Measurements from ENCODE around the gene IL26. TPM values are rescaled to one million over a fixed set of nuclear protein-coding genes. Genes with fewer than 3 reads are reported as not detected.

Gene IL26
- total RNA-seq, 3 donors from 2014 or later (not counting 1 experiment from before 2014, with no cell fraction given): not detected

DNA sequence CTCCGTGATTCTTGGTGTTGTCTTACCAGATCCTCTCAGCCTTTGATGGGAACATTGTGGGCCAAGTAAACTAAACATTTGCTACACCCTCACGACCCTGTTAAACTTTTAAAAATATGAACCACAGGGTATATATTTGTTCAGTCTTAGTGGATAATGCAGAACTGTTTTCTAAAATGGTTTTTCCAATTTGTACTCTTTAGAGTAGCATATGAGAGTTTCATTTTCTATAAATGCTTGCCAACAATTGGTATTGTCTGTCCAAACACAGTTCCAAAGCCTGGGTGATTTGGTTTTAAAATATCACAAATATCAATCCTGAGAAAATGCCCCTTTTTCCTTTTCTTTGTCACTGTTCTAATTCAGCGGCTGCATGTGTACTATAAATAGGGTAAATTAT lies 34.5 kb upstream of the IL26 start:
- DNase-seq (no peak), ATAC-seq (no peak)
- Histone ChIP-seq H3K36me3 (ENCODE audit: control insufficient read depth, insufficient read depth, low read length) (no peaks in the 10 kb centered on the region), H3K4me3 (ENCODE audit: low read length) (no peak overlapping the region), H3K27ac (ENCODE audit: low read length) (no peak overlapping the region), H3K4me1 (ENCODE audit: control insufficient read depth, insufficient read depth, low read length) (no peaks in the 10 kb centered on the region), H3K9me3 (ENCODE audit: control insufficient read depth, insufficient read depth, low read length) (no peaks in the 10 kb centered on the region), H3K27me3 (ENCODE audit: control insufficient read depth, insufficient read depth, low read length) (peaks cover 8% of the 10 kb centered on the region)
- no peaks in the 10 kb centered on the region for H3K9me3 Mint-ChIP-seq
- H3K27me3 Mint-ChIP-seq (ENCODE audit: low read depth in 2 of 2): peaks cover 21 to 53% of the 10 kb centered on the region in 2 donors
- intact Hi-C loops (cut with micrococcal nuclease): no loop called here
- WGBS (ENCODE audit: insufficient coverage): 83% methylated on average over 1 of the region's 3 CpGs
- H3K36me3 Mint-ChIP-seq: no peaks in the 10 kb centered on the region
- TF ChIP-seq, protein P1, sequence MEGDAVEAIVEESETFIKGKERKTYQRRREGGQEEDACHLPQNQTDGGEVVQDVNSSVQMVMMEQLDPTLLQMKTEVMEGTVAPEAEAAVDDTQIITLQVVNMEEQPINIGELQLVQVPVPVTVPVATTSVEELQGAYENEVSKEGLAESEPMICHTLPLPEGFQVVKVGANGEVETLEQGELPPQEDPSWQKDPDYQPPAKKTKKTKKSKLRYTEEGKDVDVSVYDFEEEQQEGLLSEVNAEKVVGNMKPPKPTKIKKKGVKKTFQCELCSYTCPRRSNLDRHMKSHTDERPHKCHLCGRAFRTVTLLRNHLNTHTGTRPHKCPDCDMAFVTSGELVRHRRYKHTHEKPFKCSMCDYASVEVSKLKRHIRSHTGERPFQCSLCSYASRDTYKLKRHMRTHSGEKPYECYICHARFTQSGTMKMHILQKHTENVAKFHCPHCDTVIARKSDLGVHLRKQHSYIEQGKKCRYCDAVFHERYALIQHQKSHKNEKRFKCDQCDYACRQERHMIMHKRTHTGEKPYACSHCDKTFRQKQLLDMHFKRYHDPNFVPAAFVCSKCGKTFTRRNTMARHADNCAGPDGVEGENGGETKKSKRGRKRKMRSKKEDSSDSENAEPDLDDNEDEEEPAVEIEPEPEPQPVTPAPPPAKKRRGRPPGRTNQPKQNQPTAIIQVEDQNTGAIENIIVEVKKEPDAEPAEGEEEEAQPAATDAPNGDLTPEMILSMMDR (IDR thresholded peaks at IDR 0.05): no peak
- no peak overlapping the region for H3K4me3 Mint-ChIP-seq
- no peak overlapping the region for H3K27ac Mint-ChIP-seq
- H3K4me1 Mint-ChIP-seq: peaks cover 8% of the 10 kb centered on the region in 2 donors

DNA sequence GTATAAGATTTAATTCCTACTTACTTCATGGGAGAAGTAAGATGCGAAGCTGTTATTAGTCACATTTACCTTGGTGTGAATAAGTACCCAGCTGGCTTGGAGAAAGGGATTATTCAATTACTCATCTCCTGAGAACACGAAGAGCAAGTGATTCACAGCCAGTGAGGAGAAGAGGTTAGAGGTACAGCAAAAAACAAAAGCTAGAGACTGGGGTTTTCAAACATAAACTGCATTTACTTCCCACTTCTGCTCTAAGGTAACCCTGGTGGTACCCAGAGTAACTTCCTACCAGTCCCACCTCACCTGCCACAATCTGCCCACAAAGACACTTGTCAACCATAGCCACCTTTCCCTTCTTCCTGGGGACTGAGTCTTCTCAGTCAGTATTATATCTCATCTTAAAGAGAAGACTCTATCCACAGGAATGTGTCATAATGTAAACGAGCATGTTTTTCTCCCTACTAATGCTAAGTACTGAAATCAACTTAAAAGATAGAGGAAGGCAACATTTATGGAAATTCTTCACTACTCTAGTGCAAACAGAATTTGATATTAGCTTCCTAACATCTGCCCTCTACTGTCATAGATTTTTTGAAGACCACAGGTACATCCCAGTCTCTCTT lies 33.8 kb upstream of the IL26 start:
- peak; percentile 24 to 63 (median 38) for ATAC-seq
- Histone ChIP-seq H3K27me3 (ENCODE audit: control insufficient read depth, insufficient read depth, low read length) (peaks cover 8% of the 10 kb centered on the region), H3K36me3 (ENCODE audit: control insufficient read depth, insufficient read depth, low read length) (no peaks in the 10 kb centered on the region), H3K27ac (ENCODE audit: low read length) (no peak overlapping the region), H3K9me3 (ENCODE audit: control insufficient read depth, insufficient read depth, low read length) (no peaks in the 10 kb centered on the region), H3K4me1 (ENCODE audit: control insufficient read depth, insufficient read depth, low read length) (no peaks in the 10 kb centered on the region), H3K4me3 (ENCODE audit: low read length) (no peak overlapping the region)
- TF ChIP-seq, protein P1 (IDR thresholded peaks at IDR 0.05): no peak
- peak in 1 of 2 donors; percentile 15 for DNase-seq
- H3K36me3 Mint-ChIP-seq: no peaks in the 10 kb centered on the region
- intact Hi-C loops (cut with micrococcal nuclease): no loop called here
- no peak overlapping the region for H3K4me3 Mint-ChIP-seq
- peaks cover 8% of the 10 kb centered on the region in 2 donors for H3K4me1 Mint-ChIP-seq
- no CpG with 5 or more reads among the region's 3 CpGs for WGBS (ENCODE audit: insufficient coverage)
- no peaks in the 10 kb centered on the region for H3K9me3 Mint-ChIP-seq
- peaks cover 26 to 56% of the 10 kb centered on the region in 2 donors for H3K27me3 Mint-ChIP-seq (ENCODE audit: low read depth in 2 of 2)
- no peak overlapping the region for H3K27ac Mint-ChIP-seq

DNA sequence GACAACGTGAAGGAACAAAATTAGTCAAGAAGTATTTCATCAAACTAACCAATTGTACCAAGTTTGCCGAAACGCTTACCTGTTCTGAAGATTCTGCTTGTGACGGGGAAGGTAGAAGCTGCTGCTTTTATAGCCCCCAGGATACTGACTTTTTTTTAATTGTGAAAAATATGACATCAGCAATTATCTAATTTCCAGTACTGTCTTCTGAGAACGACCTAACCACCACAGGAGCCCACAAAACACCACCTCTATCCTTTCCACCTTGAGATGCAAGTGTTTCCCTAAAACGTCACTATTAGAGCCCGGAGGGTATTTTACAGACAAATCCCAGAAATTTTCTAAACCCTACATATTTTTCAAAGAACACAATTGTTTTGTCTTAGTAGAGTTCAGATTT lies 27.9 kb upstream of the IL26 start, which contains the start of gene IL22:
IL22 (minus strand) TSS at position 101 of the 400 bp plus-strand sequence. CDS start 156 bp downstream, outside the sequence.
- no peak within 1 kb of the TSS for H3K27ac ChIP-seq (ENCODE audit: low read length)
- H3K4me3 Mint-ChIP-seq: no peak within 1 kb of the TSS
- DNase-seq: no peak
- no peak within 1 kb of the TSS for H3K4me3 ChIP-seq (ENCODE audit: low read length)
- H3K9me3 Mint-ChIP-seq: no peaks in the 10 kb centered on the region
- intact Hi-C loops (cut with micrococcal nuclease): no loop called here
- H3K27me3 ChIP-seq (ENCODE audit: control insufficient read depth, insufficient read depth, low read length): peaks cover under 1% of the 10 kb centered on the region
- TF ChIP-seq, protein P1 (IDR thresholded peaks at IDR 0.05): no peak
- H3K36me3 ChIP-seq (ENCODE audit: control insufficient read depth, insufficient read depth, low read length): no peaks in the 10 kb centered on the region
- H3K27ac Mint-ChIP-seq: no peak within 1 kb of the TSS
- no peaks in the 10 kb centered on the region for H3K4me1 Mint-ChIP-seq
- H3K9me3 ChIP-seq (ENCODE audit: control insufficient read depth, insufficient read depth, low read length): no peaks in the 10 kb centered on the region
- 85% methylated on average over 6 of the region's 7 CpGs for WGBS (ENCODE audit: insufficient coverage)
- no peaks in the 10 kb centered on the region for H3K36me3 Mint-ChIP-seq
- H3K4me1 ChIP-seq (ENCODE audit: control insufficient read depth, insufficient read depth, low read length): no peaks in the 10 kb centered on the region
- peaks cover 36 to 63% of the 10 kb centered on the region in 2 donors for H3K27me3 Mint-ChIP-seq (ENCODE audit: low read depth in 2 of 2)
- no peak for ATAC-seq

DNA sequence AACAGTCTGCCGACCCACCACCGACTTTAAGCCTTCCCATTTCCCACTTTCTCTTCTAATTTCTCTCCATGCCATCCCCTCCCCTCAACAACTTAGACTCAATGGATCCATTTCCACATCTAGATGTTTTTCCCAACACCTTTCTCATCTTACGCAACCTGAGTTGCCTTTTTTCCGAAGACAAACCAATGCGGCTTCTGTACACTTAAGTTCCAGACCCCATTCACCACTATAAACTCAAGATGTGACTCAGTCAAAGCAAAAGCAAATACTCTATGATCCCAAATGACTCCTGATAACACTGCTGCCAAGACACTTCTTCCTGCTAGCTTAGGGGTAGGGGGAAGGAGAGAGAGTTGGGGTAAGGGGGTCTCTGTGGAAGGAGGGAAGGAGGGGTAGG lies 26.5 kb upstream of the IL26 start:
- Histone ChIP-seq H3K27me3 (ENCODE audit: control insufficient read depth, insufficient read depth, low read length) (no peaks in the 10 kb centered on the region), H3K4me3 (ENCODE audit: low read length) (no peak overlapping the region), H3K4me1 (ENCODE audit: control insufficient read depth, insufficient read depth, low read length) (no peaks in the 10 kb centered on the region), H3K36me3 (ENCODE audit: control insufficient read depth, insufficient read depth, low read length) (no peaks in the 10 kb centered on the region), H3K27ac (ENCODE audit: low read length) (no peak overlapping the region), H3K9me3 (ENCODE audit: control insufficient read depth, insufficient read depth, low read length) (no peaks in the 10 kb centered on the region)
- intact Hi-C loops (cut with micrococcal nuclease): no loop called here
- TF ChIP-seq, protein P1 (IDR thresholded peaks at IDR 0.05): no peak
- no peak for ATAC-seq
- H3K27me3 Mint-ChIP-seq (ENCODE audit: low read depth in 2 of 2): peaks cover 28 to 50% of the 10 kb centered on the region in 2 donors
- H3K36me3 Mint-ChIP-seq: no peaks in the 10 kb centered on the region
- 93% methylated on average over 5 of the region's 5 CpGs for WGBS (ENCODE audit: insufficient coverage)
- H3K4me3 Mint-ChIP-seq: no peak overlapping the region
- H3K4me1 Mint-ChIP-seq: no peaks in the 10 kb centered on the region
- H3K9me3 Mint-ChIP-seq: no peaks in the 10 kb centered on the region
- H3K27ac Mint-ChIP-seq: no peak overlapping the region
- DNase-seq: no peak

Measured in natural killer cell (primary cell).